K562 (cell line): ENCODE data around the gene CHD2. TPM values are rescaled to one million over a fixed set of nuclear protein-coding genes. Genes with fewer than 3 reads are reported as not detected.

Experiments
- ATAC-seq: fragments of 200-7000 bp; cut with Tn5 transposase; 3 replicates; pipeline ENCODE4 v1.9.1; 2020; ENCODE audit warnings: moderate library complexity
- BruUV-seq: library from RNA; stranded (reverse); fragments of 400-500 nt; replicated peaks from 2 replicates; lab custom pipeline; 2021; lab: Mats Ljungman, UMichigan
- CTCF ChIA-PET: fragments of 300-600 bp; formaldehyde crosslinking; extraction: SDS; loops from one replicate; lab custom pipeline; 2021; ENCODE audit warnings: low intra/inter-chr PET ratio; lab: Yijun Ruan, JAX
- POLR2A ChIA-PET: fragments of 300-600, 350-650 bp; sonication (Branson Sonifier 250); formaldehyde crosslinking; extraction: SDS; loops from one replicate; lab custom pipeline; 2021; ENCODE audit warnings: antibody characterized with exemption, inconsistent platforms; lab: Yijun Ruan, JAX
- DNase-seq, 4 experiments: peaks; one replicate each; pipeline versions ENCODE4 v3.0.0 to v3.0.0-alpha.2; 2011 to 2018; ENCODE audit warnings: low spot score in 3 of 4, mixed read lengths in 3 of 4; ENCODE audit errors: extremely low read depth in 1 of 4
- FAIRE-seq: peaks from 2 replicates; lab custom pipeline; 2011; peaks lifted over from hg19 to GRCh38; lab: Jason Lieb, UNC
- H2AFZ ChIP-seq: 2 replicates; pipeline ENCODE4 v1.6.0; 2011; ENCODE audit warnings: low read depth, low read length, control low read depth, inconsistent platforms
- H3K27ac ChIP-seq: fragments of 200-600 bp; 3 replicates; pipeline ENCODE4 v1.8.0; 2011; ENCODE audit warnings: low read depth, mild to moderate bottlenecking, control low read depth, inconsistent platforms, low read length, moderate library complexity, mixed read lengths; ENCODE audit errors: extremely low read depth
- H3K27me3 ChIP-seq, 2 experiments: fragments of 300-600 bp in 1 of 2; 2 replicates in 1 of 2; 3 replicates in 1 of 2; pipeline versions ENCODE4 v1.6.0 to v1.8.0; 2011; ENCODE audit warnings: inconsistent platforms in 2 of 2, low read length in 2 of 2, mild to moderate bottlenecking in 1 of 2, mixed read lengths in 1 of 2, moderate library complexity in 1 of 2; ENCODE audit not compliant: control insufficient read depth in 2 of 2, insufficient read depth in 2 of 2
- H3K36me3 ChIP-seq: fragments of 300-600 bp; 3 replicates; pipeline ENCODE4 v1.8.0; 2011; ENCODE audit warnings: mild to moderate bottlenecking, low read length, inconsistent platforms; ENCODE audit not compliant: control insufficient read depth, insufficient read depth
- H3K4me1 ChIP-seq, 2 experiments: fragments of 200-600 bp in 1 of 2; replicated peaks in 1 of 2; 2 replicates in 1 of 2; 3 replicates in 1 of 2; pipeline versions ENCODE4 v1.5.1 to v1.8.0; 2011; ENCODE audit warnings: inconsistent platforms in 2 of 2, low read length in 2 of 2, mild to moderate bottlenecking in 1 of 2, mixed read lengths in 1 of 2, moderate library complexity in 1 of 2; ENCODE audit not compliant: control insufficient read depth in 2 of 2, insufficient read depth in 2 of 2
- H3K4me2 ChIP-seq: 2 replicates; pipeline ENCODE4 v1.6.1; 2011; ENCODE audit warnings: low read length, control low read depth, inconsistent platforms, mixed read lengths; ENCODE audit not compliant: insufficient read depth
- H3K4me3 ChIP-seq: fragments of 200-600 bp; sonication (generic), shearing (Covaris generic); 2 replicates; pipeline ENCODE4 v1.5.1; 2016; ENCODE audit warnings: control low read depth, inconsistent platforms
- H3K79me2 ChIP-seq: fragments of 200-600 bp; 3 replicates; pipeline ENCODE4 v1.8.0; 2011; ENCODE audit warnings: low read length, inconsistent platforms; ENCODE audit not compliant: control insufficient read depth, insufficient read depth
- H3K9ac ChIP-seq, 2 experiments: 2 replicates each; pipeline versions ENCODE4 v1.6.0 to v1.6.1; 2011; ENCODE audit warnings: low read depth in 2 of 2, low read length in 2 of 2, control low read depth in 1 of 2, inconsistent platforms in 1 of 2, mild to moderate bottlenecking in 1 of 2, mixed read lengths in 1 of 2; ENCODE audit not compliant: insufficient read depth in 1 of 2
- H3K9me1 ChIP-seq: one replicate; pipeline ENCODE4 v1.6.0; 2011; ENCODE audit warnings: inconsistent platforms, mild to moderate bottlenecking, low read length, moderate library complexity; ENCODE audit not compliant: control insufficient read depth, insufficient read depth
- H3K9me3 ChIP-seq: replicated peaks from 2 replicates; pipeline ENCODE4 v1.5.1; 2011; ENCODE audit warnings: low read depth, low read length, inconsistent platforms; ENCODE audit not compliant: control insufficient read depth, insufficient read depth
- H4K20me1 ChIP-seq: replicated peaks from 2 replicates; pipeline ENCODE4 v1.6.1; 2011; ENCODE audit warnings: low read length, inconsistent platforms, mixed read lengths; ENCODE audit not compliant: control insufficient read depth, insufficient read depth
- CREBBP ChIP-seq: IDR thresholded peaks from one replicate; pipeline ENCODE4 v1.6.1; 2012; ENCODE audit warnings: low read depth, mild to moderate bottlenecking, control low read depth, inconsistent platforms, low read length
- L3MBTL2 ChIP-seq: fragments of 450-650 bp; IDR thresholded peaks from 2 replicates; pipeline ENCODE4 v1.6.1; 2016; ENCODE audit warnings: mild to moderate bottlenecking, moderate library complexity
- NFIC ChIP-seq: fragments of 450-650 bp; IDR thresholded peaks from 2 replicates; pipeline ENCODE4 v1.6.1; 2017; ENCODE audit warnings: mild to moderate bottlenecking, inconsistent platforms
- POLR2A ChIP-seq: fragments of 450-650 bp; conservative IDR thresholded peaks from 2 replicates; pipeline ENCODE4 v1.6.1; 2016
- POLR2AphosphoS2 ChIP-seq: IDR thresholded peaks from 2 replicates; pipeline ENCODE4 v1.6.1; 2012; ENCODE audit warnings: low read length, improper control_type of control experiment
- POLR2AphosphoS5 ChIP-seq: IDR thresholded peaks from 2 replicates; pipeline ENCODE4 v1.6.1; 2011; ENCODE audit warnings: mild to moderate bottlenecking, low read depth, low read length, moderate library complexity; ENCODE audit not compliant: control insufficient read depth, insufficient read depth
- POLR2B ChIP-seq: fragments of 450-650 bp; IDR thresholded peaks from 2 replicates; pipeline ENCODE4 v1.6.1; 2018; ENCODE audit warnings: low read depth; ENCODE audit not compliant: partially characterized antibody
- RBM22 ChIP-seq: fragments of 200-400 bp; formaldehyde crosslinking; IDR thresholded peaks from 2 replicates; pipeline ENCODE4 v1.6.1; 2018; ENCODE audit warnings: low read length, low read depth; ENCODE audit not compliant: poor library complexity, severe bottlenecking
- SMARCB1 ChIP-seq: IDR thresholded peaks from 2 replicates; pipeline ENCODE4 v1.6.1; 2011; ENCODE audit warnings: improper control_type of control experiment, low read depth; ENCODE audit not compliant: insufficient read length
- SUPT5H ChIP-seq: fragments of 450-650 bp; IDR thresholded peaks from 2 replicates; pipeline ENCODE4 v1.6.1; 2016
- XRCC5 ChIP-seq: fragments of 200-400 bp; formaldehyde crosslinking; IDR thresholded peaks from 2 replicates; pipeline ENCODE4 v1.6.1; 2017; ENCODE audit warnings: low read depth, mild to moderate bottlenecking, low read length
- ZBTB17 ChIP-seq: fragments of 450-650 bp; formaldehyde crosslinking; IDR thresholded peaks from 2 replicates; pipeline ENCODE4 v1.4.0; 2020; ENCODE audit warnings: mild to moderate bottlenecking
- ZNF263 ChIP-seq: sonication (generic); formaldehyde crosslinking; IDR thresholded peaks from 2 replicates; pipeline ENCODE4 v1.8.0; 2022; ENCODE audit warnings: mild to moderate bottlenecking, missing genetic modification reagents, borderline replicate concordance
- ZSCAN32 ChIP-seq: fragments of 450-650 bp; formaldehyde crosslinking; IDR thresholded peaks from 2 replicates; pipeline ENCODE4 v1.4.0; 2020; ENCODE audit warnings: mild to moderate bottlenecking, moderate library complexity
- WGBS: fragments of 100-300 bp; shearing (Covaris generic); methylation state at CpG from one replicate; pipeline ENCODE4 v1.1.6; 2016; ENCODE audit warnings: low coverage, mixed read lengths; ENCODE audit not compliant: insufficient coverage; ENCODE audit errors: missing lambda C conversion rate; 5-methylcytosine and 5-hydroxymethylcytosine counted together
- in situ Hi-C: fragments of 300-500 bp; cut with MboI; formaldehyde crosslinking; loops from 4 replicates; pipeline ENCODE4 v1.15.0; 2018; ENCODE audit warnings: inconsistent platforms, mixed read lengths
- intact Hi-C: fragments of 100-400 bp; cut with micrococcal nuclease; formaldehyde crosslinking; loops from 2 replicates; pipeline ENCODE4 v1.14.2; 2022
- polyA plus RNA-seq, 8 experiments: library from polyadenylated mRNA; depleted of rRNA in 4 of 8; stranded (reverse) in 5 of 8; unstranded in 3 of 8; fragments of >200 nt; fragmentation: Nextera tagmentation in 2 of 8; fragmentation: Illumina TruSeq in 1 of 8; extraction: Ambion mirVana in 2 of 8; extraction: Trizol in 1 of 8; gene quantifications; 2 replicates each; pipeline versions ENCODE4 v1.2.1 to v1.2.3, GENCODE V29; 2011 to 2014; ENCODE audit warnings: inconsistent platforms in 1 of 8, missing spikeins in 1 of 8
- total RNA-seq, 7 experiments: library from RNA; depleted of rRNA in 6 of 7; stranded (reverse); fragments of >200 nt in 6 of 7; fragmentation: Illumina TruSeq in 2 of 7; extraction: Trizol in 2 of 7; gene quantifications; 2 replicates each; pipeline versions ENCODE4 v1.2.1 to v1.2.3, GENCODE V29; 2011 to 2021; ENCODE audit warnings: low replicate concordance in 1 of 7
- TF ChIP-seq, protein P1 (sequence below): sonication (generic); formaldehyde crosslinking; IDR thresholded peaks from 2 replicates; pipeline ENCODE4 v1.8.0; 2022; ENCODE audit warnings: missing genetic modification reagents, mild to moderate bottlenecking, borderline replicate concordance

Gene CHD2
- total and polyA plus RNA-seq, 9 of the 15 experiments (the other 6 are each of a cell fraction or from before 2014, with no cell fraction given): 38.9 to 70.8 (median 56.2) TPM

DNA sequence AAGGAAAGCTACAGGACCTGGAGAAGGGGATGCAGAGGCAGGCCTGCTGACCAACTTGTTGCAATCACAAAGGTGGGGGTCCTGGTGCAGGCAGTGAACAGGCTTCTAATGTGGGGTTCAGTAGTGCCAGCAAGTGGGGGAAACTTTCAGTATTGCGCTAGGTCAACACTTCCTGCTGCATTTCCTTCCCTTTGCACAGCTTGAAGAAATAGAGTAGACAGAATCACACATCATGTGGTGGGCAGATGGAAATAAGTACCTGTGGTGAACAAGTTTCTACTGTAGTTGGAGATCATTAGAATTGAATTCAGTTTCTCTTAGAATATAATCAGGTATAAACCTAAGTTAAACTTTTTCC, 125.5 kb downstream of the CHD2 start:
- 100% methylated on average over 1 of the region's 1 CpG for WGBS
- no peak for ATAC-seq
- peak; percentile 10; the same call in 1 of the 2 replicates for TF ChIP-seq POLR2AphosphoS2
- no peak for TF ChIP-seq XRCC5
- POLR2A ChIA-PET: no interaction called here
- H3K9ac ChIP-seq: no peak overlapping the region
- no peaks in the 10 kb centered on the region for H3K27me3 ChIP-seq
- no TSS peak for BruUV-seq
- H3K9me1 ChIP-seq: no peaks in the 10 kb centered on the region
- no peak overlapping the region for H3K4me3 ChIP-seq
- no peak overlapping the region for H3K27ac ChIP-seq
- H3K36me3 ChIP-seq: peaks cover 73% of the 10 kb centered on the region
- peaks cover 22% of the 10 kb centered on the region for H4K20me1 ChIP-seq
- no peak for FAIRE-seq
- H3K79me2 ChIP-seq: no peaks in the 10 kb centered on the region
- H3K4me2 ChIP-seq: no peak overlapping the region
- CTCF ChIA-PET: no interaction called here
- intact Hi-C loops: no loop called here
- H3K4me1 ChIP-seq: 0 out of 5 replicates have a peak, but pooled peaks cover 0 to 8% of the 10 kb centered on the region in 2 experiments
- no peak overlapping the region for H2AFZ ChIP-seq
- no peaks in the 10 kb centered on the region for H3K9me3 ChIP-seq
- no peak for DNase-seq
- in situ Hi-C loops: loop anchor here (25.0 kb wide), 1 partner anchor 1287 kb away; no protein-coding TSS in a partner anchor

DNA sequence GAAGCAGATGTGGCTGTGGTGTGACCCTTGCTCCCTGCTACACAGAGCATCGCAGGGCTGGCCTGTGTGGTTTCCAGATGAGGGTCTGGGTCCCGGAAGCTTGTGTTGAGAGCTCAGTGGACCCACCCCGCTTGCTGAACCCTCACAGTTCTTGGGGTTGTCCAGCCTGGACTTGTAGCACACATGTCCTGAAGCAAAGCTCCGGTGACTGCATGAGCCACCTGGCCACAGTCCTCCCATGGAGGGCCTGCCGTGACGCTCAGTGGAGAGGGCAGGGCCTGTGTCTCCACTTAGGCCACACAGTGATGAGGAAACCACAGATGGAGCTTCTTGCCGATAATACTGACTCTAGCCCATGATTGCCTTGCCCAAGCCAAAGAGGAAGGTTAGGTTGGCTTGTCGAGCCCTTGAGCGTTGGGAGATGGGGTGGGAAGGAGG, 126.3 kb downstream of the CHD2 start:
- Histone ChIP-seq H3K4me3 (no peak overlapping the region), H4K20me1 (peaks cover 22% of the 10 kb centered on the region), H3K27me3 (no peaks in the 10 kb centered on the region), H3K36me3 (peaks cover 65% of the 10 kb centered on the region), H2AFZ (no peak overlapping the region), H3K4me2 (no peak overlapping the region), H3K79me2 (no peaks in the 10 kb centered on the region), H3K9me1 (no peaks in the 10 kb centered on the region), H3K9ac (no peak overlapping the region), H3K4me1 (peaks cover 0 to 16% of the 10 kb centered on the region in 2 experiments; a peak in 1 of 5 replicates), H3K9me3 (no peaks in the 10 kb centered on the region), H3K27ac (no peak overlapping the region)
- CTCF ChIA-PET: no interaction called here
- no TSS peak for BruUV-seq
- DNase-seq (no peak), ATAC-seq (no peak; the same call in 2 of the 3 replicates), FAIRE-seq (no peak)
- POLR2A ChIA-PET: interaction anchor here (0.6 kb wide), 1 partner anchor 8 kb away, joined by 3 read pairs; no protein-coding TSS in a partner anchor
- in situ Hi-C loops: loop anchor here (25.0 kb wide), 1 partner anchor 1286 kb away; no protein-coding TSS in a partner anchor
- intact Hi-C loops: no loop called here
- WGBS: 88% methylated on average over 9 of the region's 9 CpGs
- TF ChIP-seq POLR2A (peak; percentile 49), POLR2B (peak; percentile 63), ZBTB17 (CRISPR knock-in tag) (0 out of 2 replicates have a peak, but pooled peaks have one; percentile 38), SUPT5H (peak; percentile 58), RBM22 (peak; percentile 72), L3MBTL2 (no peak), CREBBP (no peak), ZNF263 (CRISPR knock-in tag) (no peak), POLR2AphosphoS5 (peak; percentile 56; the same call in 1 of the 2 replicates), ZSCAN32 (no peak), SMARCB1 (no peak), NFIC (no peak)
- TF ChIP-seq, protein P1, sequence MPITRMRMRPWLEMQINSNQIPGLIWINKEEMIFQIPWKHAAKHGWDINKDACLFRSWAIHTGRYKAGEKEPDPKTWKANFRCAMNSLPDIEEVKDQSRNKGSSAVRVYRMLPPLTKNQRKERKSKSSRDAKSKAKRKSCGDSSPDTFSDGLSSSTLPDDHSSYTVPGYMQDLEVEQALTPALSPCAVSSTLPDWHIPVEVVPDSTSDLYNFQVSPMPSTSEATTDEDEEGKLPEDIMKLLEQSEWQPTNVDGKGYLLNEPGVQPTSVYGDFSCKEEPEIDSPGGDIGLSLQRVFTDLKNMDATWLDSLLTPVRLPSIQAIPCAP (CRISPR knock-in tag): no peak
